HFF-Myc (cell line): ENCODE data around the gene APMAP.
"Not testable (repeated sequence)": the region's sequence is repeated elsewhere in the genome, so short reads cannot be mapped to it uniquely, and the experiment has no call there.

Source experiments
- DNase-seq: peaks from one replicate; pipeline ENCODE4 v3.0.0-alpha.2; 2011; ENCODE audit warnings: low read depth; ENCODE audit errors: extremely low read depth
- H3K4me3 ChIP-seq: replicated peaks from 2 replicates; pipeline ENCODE4 v1.5.1; 2011; ENCODE audit warnings: low read depth, mild to moderate bottlenecking, control low read depth, low read length
- TF ChIP-seq, protein P1 (sequence below): IDR thresholded peaks from 2 replicates; pipeline ENCODE4 v1.5.1; 2012; ENCODE audit warnings: mild to moderate bottlenecking, low read depth, low read length, control low read depth; ENCODE audit errors: missing control alignments

Gene APMAP

GRCh38 chr20:25007491-25008305 lies 15.1 kb upstream of the APMAP start:
- H3K4me3 ChIP-seq, result no peak overlapping the region
- DNase-seq, result no peak
- TF ChIP-seq, protein P1, sequence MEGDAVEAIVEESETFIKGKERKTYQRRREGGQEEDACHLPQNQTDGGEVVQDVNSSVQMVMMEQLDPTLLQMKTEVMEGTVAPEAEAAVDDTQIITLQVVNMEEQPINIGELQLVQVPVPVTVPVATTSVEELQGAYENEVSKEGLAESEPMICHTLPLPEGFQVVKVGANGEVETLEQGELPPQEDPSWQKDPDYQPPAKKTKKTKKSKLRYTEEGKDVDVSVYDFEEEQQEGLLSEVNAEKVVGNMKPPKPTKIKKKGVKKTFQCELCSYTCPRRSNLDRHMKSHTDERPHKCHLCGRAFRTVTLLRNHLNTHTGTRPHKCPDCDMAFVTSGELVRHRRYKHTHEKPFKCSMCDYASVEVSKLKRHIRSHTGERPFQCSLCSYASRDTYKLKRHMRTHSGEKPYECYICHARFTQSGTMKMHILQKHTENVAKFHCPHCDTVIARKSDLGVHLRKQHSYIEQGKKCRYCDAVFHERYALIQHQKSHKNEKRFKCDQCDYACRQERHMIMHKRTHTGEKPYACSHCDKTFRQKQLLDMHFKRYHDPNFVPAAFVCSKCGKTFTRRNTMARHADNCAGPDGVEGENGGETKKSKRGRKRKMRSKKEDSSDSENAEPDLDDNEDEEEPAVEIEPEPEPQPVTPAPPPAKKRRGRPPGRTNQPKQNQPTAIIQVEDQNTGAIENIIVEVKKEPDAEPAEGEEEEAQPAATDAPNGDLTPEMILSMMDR, result no peak

DNA sequence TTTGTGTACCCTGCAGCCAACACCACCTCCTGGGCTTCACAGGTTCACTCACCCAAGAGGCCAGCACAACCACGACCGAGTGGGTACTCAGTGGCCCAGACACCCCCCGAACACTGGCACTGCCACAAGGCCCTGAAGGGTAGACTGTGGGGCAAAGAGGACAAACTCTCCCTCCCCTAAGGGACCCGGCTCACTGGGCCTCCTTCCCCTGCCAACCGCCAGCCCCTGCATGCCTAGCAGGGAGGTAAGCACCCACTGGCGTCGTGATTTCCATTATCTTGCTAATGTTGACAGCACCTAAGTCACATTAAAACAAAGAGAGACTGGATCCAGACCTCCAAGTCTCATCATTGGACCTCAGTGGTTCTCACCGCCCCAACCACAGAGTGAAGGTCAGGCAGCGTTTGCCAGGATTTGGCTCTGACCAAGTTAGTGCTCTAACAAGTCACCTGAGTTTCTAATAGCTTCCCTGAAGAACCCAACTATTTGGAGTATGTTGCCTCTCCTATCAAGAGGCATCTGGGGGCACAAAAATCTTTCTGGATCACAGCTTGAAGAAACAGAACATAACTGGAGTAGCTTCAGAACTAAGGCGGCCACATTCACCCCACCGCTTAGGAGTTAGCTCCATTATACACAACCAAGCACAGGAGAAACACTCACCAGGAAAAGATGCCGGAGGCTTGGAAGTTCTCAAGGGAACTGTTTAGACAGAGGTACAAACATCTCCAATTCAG lies 14.0 kb upstream of the APMAP start:
- TF ChIP-seq, protein P1, result no peak
- DNase-seq, result no peak
- no peak overlapping the region for H3K4me3 ChIP-seq

- TF ChIP-seq, protein P1, result no peak
- no peak for DNase-seq
Measured at GRCh38 chr20:25005661-25006060, 13.1 kb upstream of the APMAP start.

DNA sequence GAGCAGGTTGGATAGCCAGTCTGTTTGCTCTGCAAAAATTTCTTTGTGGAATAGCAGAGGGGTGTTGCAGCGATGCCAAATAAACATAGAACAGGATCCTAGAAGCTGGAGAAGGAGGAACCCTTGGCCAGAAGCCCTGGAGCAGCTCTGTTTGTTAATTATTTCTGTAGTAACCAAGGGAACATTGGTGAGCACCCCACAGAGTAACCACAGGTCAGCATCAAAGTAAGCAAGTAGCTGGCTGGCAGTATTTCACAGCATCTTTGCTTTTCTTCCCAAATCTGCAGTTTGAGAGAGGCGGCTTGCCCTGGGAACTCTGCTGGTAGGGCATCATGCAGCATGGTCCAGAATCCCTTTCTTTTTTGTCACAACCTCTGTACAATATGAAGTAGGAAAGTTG lies 12.7 kb upstream of the APMAP start:
- DNase-seq, result no peak
- TF ChIP-seq, protein P1, result no peak
- no peak overlapping the region for H3K4me3 ChIP-seq

More at GRCh38 chr20:25005661-25006060, 13.1 kb upstream of the APMAP start:
- H3K4me3 ChIP-seq, result no peak overlapping the region

GRCh38 chr20:25003002-25003401 lies 10.5 kb upstream of the APMAP start:
- DNase-seq, result no peak
- TF ChIP-seq, protein P1, result no peak
- H3K4me3 ChIP-seq, result no peak overlapping the region

DNA sequence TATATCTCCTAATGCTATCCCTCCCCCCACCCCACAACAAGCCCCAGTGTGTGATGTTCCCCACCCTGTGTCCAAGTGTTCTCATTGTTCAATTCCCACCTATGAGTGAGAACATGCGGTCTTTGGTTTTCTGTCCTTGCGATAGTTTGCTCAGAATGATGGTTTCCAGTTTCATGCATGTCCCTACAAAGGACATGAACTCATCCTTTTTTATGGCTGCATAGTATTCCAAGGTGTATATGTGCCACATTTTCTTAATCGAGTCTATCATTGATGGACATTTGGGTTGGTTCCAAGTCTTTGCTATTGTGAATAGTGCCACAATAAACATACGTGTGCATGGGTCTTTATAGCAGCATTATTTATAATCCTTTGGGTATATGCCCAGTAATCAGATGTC lies 8.8 kb upstream of the APMAP start:
- not testable (repeated sequence) for H3K4me3 ChIP-seq, DNase-seq

- TF ChIP-seq, protein P1, result no peak
- DNase-seq, result no peak
- H3K4me3 ChIP-seq, result no peak overlapping the region
Measured at GRCh38 chr20:25000268-25000801, 7.8 kb upstream of the APMAP start.
